WI38 (cell line): ENCODE measurements around the gene LYPD8.

Experiments used
- H3K4me3 ChIP-seq: 2 replicates; pipeline ENCODE4 v1.5.1; 2011; ENCODE audit warnings: low read depth, mild to moderate bottlenecking, control low read depth, low read length
- CTCF ChIP-seq: IDR thresholded peaks from 2 replicates; pipeline ENCODE4 v1.5.1; 2012; ENCODE audit warnings: low read depth, mild to moderate bottlenecking, control low read depth, low read length

Gene LYPD8

DNA sequence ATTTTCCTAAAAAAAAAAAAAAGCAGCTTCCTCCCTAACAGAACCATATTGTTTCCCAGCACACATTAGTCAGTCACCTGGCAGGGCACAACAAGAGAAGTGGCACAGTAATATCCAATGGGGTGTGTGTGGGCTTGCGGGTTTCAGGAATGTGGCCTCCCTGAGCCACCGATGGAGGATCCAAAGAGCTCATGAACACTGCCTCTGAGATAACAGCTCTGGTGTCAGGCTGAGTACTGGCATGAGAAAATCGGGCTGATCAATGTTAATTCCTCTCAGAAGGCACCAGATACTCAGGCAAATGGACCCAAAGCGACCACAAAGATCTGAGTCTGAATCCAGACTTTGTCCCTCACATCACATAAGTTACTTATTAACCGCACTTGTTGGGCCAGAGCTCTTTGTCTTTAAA lies 2.2 kb upstream of the LYPD8 start:
- no peak for TF ChIP-seq CTCF
- H3K4me3 ChIP-seq: no peak overlapping the region

GRCh38 chr1:248756636-248757035 lies 1.1 kb upstream of the LYPD8 start:
- TF ChIP-seq CTCF: no peak
- H3K4me3 ChIP-seq: no peak overlapping the region

DNA sequence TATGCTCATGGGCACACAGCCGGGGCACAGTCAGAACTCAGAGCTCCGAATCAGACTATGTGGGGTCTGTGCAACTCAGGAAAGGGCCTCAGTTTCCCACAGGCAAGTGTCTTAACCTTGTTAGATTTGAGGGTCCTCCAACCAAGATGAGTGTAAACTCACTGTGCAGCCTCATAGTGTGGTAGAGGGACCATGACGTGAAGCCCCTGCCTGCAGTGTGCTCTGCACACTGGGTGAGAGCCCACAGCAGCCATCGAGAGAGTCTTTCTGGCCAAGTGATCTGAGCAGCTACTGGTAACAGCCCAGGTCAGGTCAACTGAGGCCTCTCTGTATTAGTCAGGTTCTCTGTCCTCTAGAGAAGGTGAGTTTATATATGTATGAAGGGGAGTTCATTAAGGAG lies 592 bp upstream of the LYPD8 start:
- TF ChIP-seq CTCF: no peak
- no peak overlapping the region for H3K4me3 ChIP-seq

- no peak for TF ChIP-seq CTCF
- H3K4me3 ChIP-seq: no peak overlapping the region
These were observed 1.8 kb downstream of the LYPD8 start for GRCh38 chr1:248753708-248754280.

DNA sequence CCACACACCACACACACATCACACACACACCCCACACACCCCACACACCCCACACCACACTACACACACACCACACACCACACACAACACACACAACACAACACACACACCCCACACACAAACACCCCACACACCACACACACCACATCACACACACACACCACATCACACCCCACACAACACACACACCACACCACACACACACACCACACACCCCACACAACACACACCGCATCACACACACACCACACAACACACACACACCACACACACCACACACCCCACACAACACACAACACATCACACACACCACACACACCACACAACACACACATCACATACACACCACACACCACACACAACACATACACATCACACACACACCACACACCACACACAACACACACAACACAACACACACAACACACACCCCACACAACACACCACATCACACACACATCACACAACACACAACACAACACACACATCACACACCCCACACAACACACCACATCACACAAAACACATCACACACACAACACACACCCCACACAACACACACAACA lies 2.4 kb downstream of the LYPD8 start:
- H3K4me3 ChIP-seq: no peak overlapping the region
- TF ChIP-seq CTCF: no peak

- no peak for TF ChIP-seq CTCF
- no peak overlapping the region for H3K4me3 ChIP-seq
These were observed 3.2 kb downstream of the LYPD8 start for GRCh38 chr1:248752161-248753028.

DNA sequence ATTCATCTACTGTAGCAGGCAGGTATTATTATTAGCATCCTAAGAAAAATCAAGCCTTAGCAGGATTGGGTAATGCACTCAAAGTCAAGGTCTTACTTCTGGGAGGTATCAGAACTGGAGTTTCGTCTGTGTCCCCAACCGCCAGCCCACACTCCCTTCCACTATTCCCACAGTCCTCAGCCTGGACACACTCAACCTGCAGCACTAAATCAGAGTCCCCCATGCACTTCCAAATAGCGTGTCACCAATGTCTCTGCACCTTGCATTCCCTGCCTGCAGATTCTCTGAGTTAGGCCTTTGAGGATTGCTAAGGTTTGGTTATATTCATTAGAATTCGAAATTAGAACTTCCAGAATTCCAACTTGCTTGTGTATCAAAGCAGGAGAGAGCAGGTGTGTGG lies 3.9 kb downstream of the LYPD8 start:
- TF ChIP-seq CTCF: no peak
- no peak overlapping the region for H3K4me3 ChIP-seq
